Measurements from ENCODE around the gene ANXA4. TPM values are rescaled to one million over a fixed set of nuclear protein-coding genes. Genes with fewer than 3 reads are reported as not detected.

Gene ANXA4
- total and polyA plus RNA-seq, 2 of the 13 experiments (the other 11 are each of a cell fraction or from before 2014, with no cell fraction given): 155 to 168 TPM

DNA sequence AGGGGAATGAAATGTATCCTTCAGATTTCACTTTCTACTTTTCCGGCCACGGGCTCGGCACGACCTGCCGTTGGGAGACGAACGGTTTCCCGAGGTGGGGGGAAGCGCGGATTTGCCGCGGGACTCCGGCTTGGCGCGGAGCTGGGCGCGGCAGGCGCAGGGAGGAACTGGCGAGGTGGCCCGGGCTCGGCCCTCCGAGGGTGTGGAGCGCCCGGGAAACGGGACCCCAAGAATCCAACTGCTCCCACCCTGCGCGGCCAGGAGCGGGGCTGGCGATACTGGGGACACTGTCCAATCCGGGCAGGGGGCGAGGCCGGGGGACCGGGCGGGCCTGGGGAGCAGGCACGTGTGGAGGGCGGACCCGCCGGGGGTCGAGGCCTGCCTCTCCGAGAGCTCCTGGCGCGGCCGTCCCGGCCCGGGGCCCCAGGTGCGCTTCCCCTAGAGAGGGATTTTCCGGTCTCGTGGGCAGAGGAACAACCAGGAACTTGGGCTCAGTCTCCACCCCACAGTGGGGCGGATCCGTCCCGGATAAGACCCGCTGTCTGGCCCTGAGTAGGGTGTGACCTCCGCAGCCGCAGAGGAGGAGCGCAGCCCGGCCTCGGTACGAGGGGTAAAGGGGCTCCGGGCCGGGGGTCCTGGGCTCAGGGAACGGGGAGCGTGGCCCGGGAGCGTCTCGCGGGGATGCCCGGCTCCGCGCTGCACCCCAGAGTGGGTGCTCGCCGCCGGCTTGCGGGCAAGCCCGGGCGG, at the start of gene ANXA4 (continued):
- TF ChIP-seq ZNF547 (CRISPR knock-in tag; IDR thresholded peaks at IDR 0.05) (peak; percentile 93), SATB2 (CRISPR knock-in tag; IDR thresholded peaks at IDR 0.05) (peak; percentile 81), RFXAP (CRISPR knock-in tag; IDR thresholded peaks at IDR 0.05; ENCODE audit: borderline replicate concordance) (no peak; the same call in 1 of the 2 replicates), ZNF775 (CRISPR knock-in tag; IDR thresholded peaks at IDR 0.05; ENCODE audit: borderline replicate concordance) (peak; percentile 96), ZNF558 (CRISPR knock-in tag; IDR thresholded peaks at IDR 0.05; ENCODE audit: borderline replicate concordance) (peak; percentile 95; the same call in 1 of the 2 replicates), IKZF4 (CRISPR knock-in tag; IDR thresholded peaks at IDR 0.05; ENCODE audit: borderline replicate concordance, low read depth, not compliant biosample characterization) (no peak), YEATS4 (CRISPR knock-in tag; IDR thresholded peaks at IDR 0.05; ENCODE audit: borderline replicate concordance) (peak; percentile 98), RAD51 (IDR thresholded peaks at IDR 0.05; ENCODE audit: borderline replicate concordance) (no peak), ZNF350 (CRISPR knock-in tag; IDR thresholded peaks at IDR 0.05; ENCODE audit: borderline replicate concordance, low read depth) (peak; percentile 50), ZNF136 (CRISPR knock-in tag; IDR thresholded peaks at IDR 0.05; ENCODE audit: low read depth) (peak; percentile 83), POLR2A (IDR thresholded peaks at IDR 0.05; ENCODE audit: insufficient read depth in 1 of 2, low read depth in 2 of 2, low read length in 2 of 2) (peak; percentile 85 to 92), REXO4 (CRISPR knock-in tag; IDR thresholded peaks at IDR 0.05; ENCODE audit: borderline replicate concordance) (0 out of 2 replicates have a peak, but pooled peaks have one; percentile 35), MXD1 (CRISPR knock-in tag; IDR thresholded peaks at IDR 0.05) (peak; percentile 83), THAP8 (CRISPR knock-in tag; IDR thresholded peaks at IDR 0.05; ENCODE audit: borderline replicate concordance) (peak; percentile 69; the same call in 1 of the 2 replicates), ZNF549 (CRISPR knock-in tag; IDR thresholded peaks at IDR 0.05) (0 out of 2 replicates have a peak, but pooled peaks have one; percentile 12), ZNF12 (CRISPR knock-in tag; IDR thresholded peaks at IDR 0.05) (no peak), ZNF619 (CRISPR knock-in tag; IDR thresholded peaks at IDR 0.05) (peak; percentile 21; the same call in 1 of the 2 replicates), NR1H2 (CRISPR knock-in tag; IDR thresholded peaks at IDR 0.05; ENCODE audit: borderline replicate concordance, low read depth) (peak; percentile 54; the same call in 1 of the 2 replicates), ATF1 (CRISPR knock-in tag; IDR thresholded peaks at IDR 0.05) (no peak), ZNF335 (CRISPR knock-in tag; IDR thresholded peaks at IDR 0.05) (peak; percentile 60), SP1 (IDR thresholded peaks at IDR 0.05) (no peak), SP1 (CRISPR knock-in tag; IDR thresholded peaks at IDR 0.05) (peak; percentile 53), RARA (CRISPR knock-in tag; IDR thresholded peaks at IDR 0.05) (peak; percentile 59), SRSF9 (IDR thresholded peaks at IDR 0.05; ENCODE audit: borderline replicate concordance, insufficient read depth, low read depth, low read length, poor library complexity, severe bottlenecking) (no peak), ZKSCAN8 (CRISPR knock-in tag; IDR thresholded peaks at IDR 0.05; ENCODE audit: borderline replicate concordance) (no peak), ZNF580 (CRISPR knock-in tag; IDR thresholded peaks at IDR 0.05; ENCODE audit: borderline replicate concordance, low read depth) (peak; percentile 20; the same call in 1 of the 2 replicates), CCAR2 (optimal IDR thresholded peaks at IDR 0.05; ENCODE audit: low read depth, low read length) (peak; percentile 20), SP140L (CRISPR knock-in tag; IDR thresholded peaks at IDR 0.05; ENCODE audit: borderline replicate concordance) (no peak), PHF5A (CRISPR knock-in tag; IDR thresholded peaks at IDR 0.05; ENCODE audit: low read depth, unreplicated experiment) (no peak), SMAD3 (CRISPR knock-in tag; IDR thresholded peaks at IDR 0.05) (peak; percentile 80), ZNF777 (CRISPR knock-in tag; IDR thresholded peaks at IDR 0.05) (peak; percentile 69)

All from HepG2 (cell line).